Common myeloid progenitor, CD34-positive (primary cell): ENCODE results near the gene PGAP1.
"Not testable (repeated sequence)": the region's sequence is repeated elsewhere in the genome, so short reads cannot be mapped to it uniquely, and the experiment has no call there.

ENCODE experiments used
- CTCF ChIA-PET: fragments of 350-600 bp; sonication (Branson Sonifier 250); formaldehyde crosslinking; loops from one replicate; lab custom pipeline; 2021; ENCODE audit warnings: antibody characterized with exemption; lab: Charles Lee
- POLR2A ChIA-PET: fragments of 350-600 bp; sonication (Branson Sonifier 250); formaldehyde crosslinking; loops from one replicate; lab custom pipeline; 2021; ENCODE audit warnings: antibody characterized with exemption; lab: Charles Lee
- DNase-seq, 3 donors: peaks; one replicate each; pipeline versions ENCODE4 v3.0.0 to v3.0.0-alpha.2; 2013
- H3K27ac ChIP-seq, 2 experiments: 1 replicate in 1 of 2; 2 replicates in 1 of 2; pipeline ENCODE4 v1.7.0; 2013; ENCODE audit warnings: inconsistent platforms in 2 of 2, low read length in 2 of 2, mild to moderate bottlenecking in 2 of 2, low read depth in 1 of 2, moderate library complexity in 1 of 2; ENCODE audit not compliant: severe bottlenecking in 2 of 2, insufficient read depth in 1 of 2, poor library complexity in 1 of 2
- H3K27me3 ChIP-seq, 5 experiments: replicated peaks in 2 of 5; 1 replicate in 3 of 5; 2 replicates in 2 of 5; pipeline versions ENCODE4 v1.6.1 to v1.7.0; 2013; ENCODE audit warnings: low read length in 4 of 5, mild to moderate bottlenecking in 2 of 5, moderate library complexity in 2 of 5, inconsistent platforms in 1 of 5; ENCODE audit not compliant: insufficient read depth in 5 of 5, control insufficient read depth in 4 of 5
- H3K36me3 ChIP-seq, 4 experiments: 1 replicate in 2 of 4; 2 replicates in 2 of 4; pipeline versions ENCODE4 v1.6.1 to v1.7.0; 2013; ENCODE audit warnings: low read length in 3 of 4, control low read depth in 1 of 4, mild to moderate bottlenecking in 1 of 4; ENCODE audit not compliant: control insufficient read depth in 4 of 4, insufficient read depth in 4 of 4
- H3K4me1 ChIP-seq, 4 experiments: 1 replicate in 3 of 4; 2 replicates in 1 of 4; pipeline versions ENCODE4 v1.6.1 to v1.7.1; 2013; ENCODE audit warnings: low read length in 3 of 4, mild to moderate bottlenecking in 3 of 4, control low read depth in 1 of 4, inconsistent platforms in 1 of 4, moderate library complexity in 1 of 4; ENCODE audit not compliant: control insufficient read depth in 4 of 4, insufficient read depth in 4 of 4; ENCODE audit errors: control extremely low read depth in 1 of 4
- H3K4me3 ChIP-seq, 7 experiments: 1 replicate in 4 of 7; 2 replicates in 3 of 7; pipeline versions ENCODE4 v1.5.1 to v1.7.0; 2013; ENCODE audit warnings: mild to moderate bottlenecking in 7 of 7, low read length in 6 of 7, moderate library complexity in 6 of 7, inconsistent platforms in 2 of 7, low read depth in 2 of 7, control low read depth in 1 of 7; ENCODE audit not compliant: insufficient read depth in 4 of 7, control insufficient read depth in 1 of 7; ENCODE audit errors: extremely low read depth in 1 of 7
- H3K9me3 ChIP-seq, 5 experiments: 1 replicate in 4 of 5; 2 replicates in 1 of 5; pipeline versions ENCODE4 v1.6.1 to v1.7.1; 2013; ENCODE audit warnings: low read length in 4 of 5, mild to moderate bottlenecking in 2 of 5, inconsistent platforms in 1 of 5, low read depth in 1 of 5, moderate library complexity in 1 of 5; ENCODE audit not compliant: control insufficient read depth in 4 of 5, insufficient read depth in 2 of 5; ENCODE audit errors: control extremely low read depth in 1 of 5
- whole genome bisulfite sequencing: methylation state at CpG from one replicate; pipeline ENCODE4 v1.1.5; 2013; ENCODE audit not compliant: insufficient coverage; 5-methylcytosine and 5-hydroxymethylcytosine counted together

Gene PGAP1

DNA sequence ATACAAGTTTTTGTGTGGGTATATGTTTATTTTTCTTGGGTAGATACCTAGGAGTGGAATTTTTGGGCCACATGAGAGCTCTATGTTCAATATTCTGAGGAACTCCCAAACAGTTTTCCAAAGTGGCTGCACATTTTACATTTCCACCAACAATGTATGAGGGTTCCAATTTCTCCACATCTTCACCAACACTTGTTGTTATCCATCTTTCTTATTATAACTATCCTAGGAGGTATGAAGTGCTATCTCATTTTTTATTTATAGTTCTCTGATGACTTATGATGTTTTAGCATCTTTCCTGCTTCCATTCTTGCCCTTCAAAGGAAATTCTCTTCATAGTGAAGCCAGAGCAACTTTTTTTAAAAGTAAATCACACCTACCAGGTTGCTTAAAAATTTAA, 8.7 kb downstream of the PGAP1 start:
- DNase-seq: no peak
- Histone ChIP-seq H3K4me1 (peaks cover 0 to 8% (median 4%) of the 10 kb centered on the region in 4 experiments), H3K36me3 (peaks cover 6 to 9% (median 6%) of the 10 kb centered on the region in 4 experiments), H3K27ac (no peak overlapping the region), H3K27me3 (no peaks in the 10 kb centered on the region), H3K4me3 (no peak overlapping the region), H3K9me3 (peaks cover 0 to 6% (median 0%) of the 10 kb centered on the region in 5 experiments)
- POLR2A ChIA-PET: no interaction called here
- CTCF ChIA-PET: interaction anchor here (1.0 kb wide), 1 partner anchor 13 kb away, joined by 4 read pairs; no protein-coding TSS in a partner anchor

GRCh38 chr2:196915507-196916189, 10.9 kb downstream of the PGAP1 start:
- 85% methylated on average over 3 of the region's 3 CpGs for WGBS
- CTCF ChIA-PET: interaction anchor here (0.7 to 1.6 kb wide), 3 partner anchors 11 to 115 kb away, joined by 3 read pairs; no protein-coding TSS in a partner anchor
- no peaks in the 10 kb centered on the region for H3K27me3 ChIP-seq
- H3K27ac ChIP-seq: no peak overlapping the region
- POLR2A ChIA-PET: no interaction called here
- peaks cover 0 to 6% (median 0%) of the 10 kb centered on the region in 5 experiments for H3K9me3 ChIP-seq
- peaks cover 6 to 9% (median 6%) of the 10 kb centered on the region in 4 experiments for H3K36me3 ChIP-seq
- H3K4me3 ChIP-seq: no peak overlapping the region
- H3K4me1 ChIP-seq: peaks cover 0 to 8% (median 4%) of the 10 kb centered on the region in 4 experiments
- DNase-seq: peak in 2 of 3 donors; percentile 44 to 66

GRCh38 chr2:196914867-196915460, 11.5 kb downstream of the PGAP1 start:
- Histone ChIP-seq H3K9me3 (peaks cover 0 to 6% (median 0%) of the 10 kb centered on the region in 5 experiments), H3K27me3 (no peaks in the 10 kb centered on the region), H3K36me3 (peaks cover 6 to 9% (median 6%) of the 10 kb centered on the region in 4 experiments), H3K27ac (no peak overlapping the region), H3K4me1 (peaks cover 0 to 8% (median 4%) of the 10 kb centered on the region in 4 experiments), H3K4me3 (no peak overlapping the region)
- peak in 2 of 3 donors; percentile 26 to 53 for DNase-seq
- POLR2A ChIA-PET: interaction anchor here (0.6 kb wide), 1 partner anchor 85 kb away, joined by 3 read pairs; no protein-coding TSS in a partner anchor
- CTCF ChIA-PET: interaction anchor here (0.9 kb wide), 1 partner anchor 11 kb away, joined by 3 read pairs; no protein-coding TSS in a partner anchor
- 89% methylated on average over 2 of the region's 4 CpGs for WGBS

DNA sequence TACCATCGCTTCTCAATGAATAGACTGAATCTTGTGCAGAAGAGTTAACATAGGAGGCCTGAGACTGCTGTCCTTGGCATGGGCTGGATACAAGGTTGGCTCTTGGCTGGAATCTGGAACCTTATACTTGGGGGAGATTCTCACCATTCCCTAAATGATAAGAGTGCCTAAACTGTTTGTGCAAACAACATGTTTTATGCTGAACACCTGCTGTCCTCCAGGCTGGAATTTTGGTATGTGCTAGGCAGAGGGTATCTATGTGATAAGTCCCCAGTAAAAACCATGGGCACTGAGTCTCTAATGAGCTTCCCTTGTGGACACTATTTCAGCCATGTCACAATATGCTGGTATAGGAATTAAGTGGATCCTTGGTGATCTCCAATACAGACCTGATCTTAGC, 12.8 kb downstream of the PGAP1 start:
- WGBS: 100% methylated on average over 1 of the region's 1 CpG
- H3K27me3 ChIP-seq: no peaks in the 10 kb centered on the region
- peaks cover 0 to 8% (median 4%) of the 10 kb centered on the region in 4 experiments for H3K4me1 ChIP-seq
- POLR2A ChIA-PET: no interaction called here
- H3K9me3 ChIP-seq: peaks cover 0 to 6% (median 0%) of the 10 kb centered on the region in 5 experiments
- CTCF ChIA-PET: no interaction called here
- peaks cover 3 to 9% (median 6%) of the 10 kb centered on the region in 4 experiments for H3K36me3 ChIP-seq
- no peak overlapping the region for H3K4me3 ChIP-seq
- DNase-seq: no peak
- H3K27ac ChIP-seq: no peak overlapping the region

GRCh38 chr2:196905365-196905764, 21.1 kb downstream of the PGAP1 start:
- H3K36me3 ChIP-seq, H3K4me3 ChIP-seq, H3K4me1 ChIP-seq, H3K27me3 ChIP-seq, POLR2A ChIA-PET, DNase-seq, H3K9me3 ChIP-seq, CTCF ChIA-PET, H3K27ac ChIP-seq: not testable (repeated sequence)
- no CpG with 5 or more reads among the region's 15 CpGs for WGBS

DNA sequence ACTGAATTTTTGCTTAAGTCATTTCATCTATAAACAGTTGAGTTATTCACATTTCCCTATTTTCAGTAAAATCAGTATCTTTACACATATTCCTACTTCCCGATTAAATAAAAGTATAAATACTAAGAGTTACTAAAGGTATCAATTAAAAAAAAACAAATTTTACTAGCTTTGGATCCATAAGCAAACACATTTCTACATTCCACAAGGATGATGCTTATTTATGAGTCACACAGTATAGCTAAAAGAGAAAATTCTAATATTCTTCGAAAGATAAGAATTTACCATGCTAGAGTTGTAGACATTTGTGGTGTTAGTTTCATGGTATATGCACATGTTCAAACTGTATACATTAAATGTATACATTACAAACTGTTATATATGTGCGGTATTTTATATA, 23.7 kb downstream of the PGAP1 start:
- no CpG with 5 or more reads among the region's 3 CpGs for WGBS

DNA sequence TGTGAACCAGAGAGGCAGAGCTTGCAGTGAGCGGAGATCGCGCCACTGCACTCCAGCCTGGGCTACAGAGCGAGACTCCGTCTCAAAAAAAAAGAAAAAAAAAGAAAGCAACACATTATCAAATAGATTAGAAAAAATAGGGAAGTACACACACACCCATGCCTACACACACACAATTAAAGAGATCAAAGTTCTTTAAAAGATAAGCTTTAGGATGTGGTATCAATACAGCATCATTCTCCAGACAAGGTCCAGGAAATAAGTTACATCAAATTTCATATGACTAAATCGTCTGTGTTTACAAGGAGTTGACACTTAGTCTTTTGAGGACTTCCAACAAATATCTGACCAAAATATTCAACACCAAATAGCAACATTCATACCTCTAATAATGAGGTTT, 25.7 kb downstream of the PGAP1 start:
- Histone ChIP-seq H3K4me1 (no peaks in the 10 kb centered on the region), H3K36me3 (peaks cover 3 to 8% (median 5%) of the 10 kb centered on the region in 4 experiments), H3K4me3 (no peak overlapping the region), H3K27ac (no peak overlapping the region), H3K9me3 (no peaks in the 10 kb centered on the region), H3K27me3 (no peaks in the 10 kb centered on the region)
- WGBS: no CpG with 5 or more reads among the region's 6 CpGs
- ChIA-PET POLR2A (no interaction called here), CTCF (interaction anchor here (1.2 kb wide), 1 partner anchor 28 kb away, joined by 3 read pairs; no protein-coding TSS in a partner anchor)
- DNase-seq: no peak

More for the DNA sequence above, 23.7 kb downstream of the PGAP1 start:
- no peaks in the 10 kb centered on the region for H3K9me3 ChIP-seq
- DNase-seq: no peak
- no peaks in the 10 kb centered on the region for H3K4me1 ChIP-seq
- CTCF ChIA-PET: interaction anchor here (0.6 kb wide), 2 partner anchors 27 to 57 kb away, joined by 3 read pairs; no protein-coding TSS in a partner anchor
- POLR2A ChIA-PET: no interaction called here
- no peak overlapping the region for H3K4me3 ChIP-seq
- peaks cover 0 to 8% (median 5%) of the 10 kb centered on the region in 4 experiments for H3K36me3 ChIP-seq
- H3K27ac ChIP-seq: no peak overlapping the region
- no peaks in the 10 kb centered on the region for H3K27me3 ChIP-seq
